ENCODE data around the gene PTGR1.

- no peak for TF ChIP-seq EZH2 (IDR thresholded peaks at IDR 0.05; ENCODE audit: insufficient read depth, poor library complexity, severe bottlenecking)
- TF ChIP-seq EZH2phosphoT487 (IDR thresholded peaks at IDR 0.05; ENCODE audit: insufficient read depth, low read depth) = no peak
Measured at GRCh38 chr9:111599955-111600343, 502 bp upstream of the PTGR1 start.
